Measurements from ENCODE around the gene CSNK2A1. TPM values are rescaled to one million over a fixed set of nuclear protein-coding genes. Genes with fewer than 3 reads are reported as not detected.

The CSNK2A1 gene
- total RNA-seq, 1 donor from 2014 or later = 128 TPM

DNA sequence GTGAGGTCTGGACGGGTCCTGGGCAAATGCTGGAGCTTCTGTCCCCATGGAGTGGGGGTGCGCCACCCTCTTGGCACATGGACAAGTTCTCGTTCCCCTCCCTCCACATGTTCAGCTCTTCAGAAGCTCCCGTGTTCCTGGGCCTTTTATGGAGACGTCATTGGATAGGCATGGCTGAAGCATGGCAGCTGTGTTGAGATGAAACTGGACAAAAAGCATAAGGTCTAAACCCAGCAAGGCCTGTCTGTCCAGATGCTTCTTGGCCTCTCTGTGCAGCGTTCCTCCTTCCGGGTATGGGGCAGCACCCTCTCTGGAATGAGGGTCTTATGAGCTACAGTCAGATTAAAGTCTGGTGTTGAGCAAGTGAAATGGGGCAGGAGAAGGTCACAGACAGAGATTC is 108.0 kb downstream of the CSNK2A1 start:
- Mint-ChIP-seq H3K36me3 (ENCODE audit: low read depth, unreplicated experiment) (peaks cover 44% of the 10 kb centered on the region), H3K9me3 (ENCODE audit: unreplicated experiment) (no peaks in the 10 kb centered on the region), H3K27ac (ENCODE audit: unreplicated experiment) (no peak overlapping the region), H3K4me1 (ENCODE audit: unreplicated experiment) (peaks cover 23% of the 10 kb centered on the region), H3K4me3 (ENCODE audit: unreplicated experiment) (no peak overlapping the region), H3K27me3 (ENCODE audit: unreplicated experiment) (peaks cover 10% of the 10 kb centered on the region)
- no peak for DNase-seq (ENCODE audit: low spot score)
- TF ChIP-seq, protein P1, sequence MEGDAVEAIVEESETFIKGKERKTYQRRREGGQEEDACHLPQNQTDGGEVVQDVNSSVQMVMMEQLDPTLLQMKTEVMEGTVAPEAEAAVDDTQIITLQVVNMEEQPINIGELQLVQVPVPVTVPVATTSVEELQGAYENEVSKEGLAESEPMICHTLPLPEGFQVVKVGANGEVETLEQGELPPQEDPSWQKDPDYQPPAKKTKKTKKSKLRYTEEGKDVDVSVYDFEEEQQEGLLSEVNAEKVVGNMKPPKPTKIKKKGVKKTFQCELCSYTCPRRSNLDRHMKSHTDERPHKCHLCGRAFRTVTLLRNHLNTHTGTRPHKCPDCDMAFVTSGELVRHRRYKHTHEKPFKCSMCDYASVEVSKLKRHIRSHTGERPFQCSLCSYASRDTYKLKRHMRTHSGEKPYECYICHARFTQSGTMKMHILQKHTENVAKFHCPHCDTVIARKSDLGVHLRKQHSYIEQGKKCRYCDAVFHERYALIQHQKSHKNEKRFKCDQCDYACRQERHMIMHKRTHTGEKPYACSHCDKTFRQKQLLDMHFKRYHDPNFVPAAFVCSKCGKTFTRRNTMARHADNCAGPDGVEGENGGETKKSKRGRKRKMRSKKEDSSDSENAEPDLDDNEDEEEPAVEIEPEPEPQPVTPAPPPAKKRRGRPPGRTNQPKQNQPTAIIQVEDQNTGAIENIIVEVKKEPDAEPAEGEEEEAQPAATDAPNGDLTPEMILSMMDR (IDR thresholded peaks at IDR 0.05; ENCODE audit: unreplicated experiment) = no peak

DNA sequence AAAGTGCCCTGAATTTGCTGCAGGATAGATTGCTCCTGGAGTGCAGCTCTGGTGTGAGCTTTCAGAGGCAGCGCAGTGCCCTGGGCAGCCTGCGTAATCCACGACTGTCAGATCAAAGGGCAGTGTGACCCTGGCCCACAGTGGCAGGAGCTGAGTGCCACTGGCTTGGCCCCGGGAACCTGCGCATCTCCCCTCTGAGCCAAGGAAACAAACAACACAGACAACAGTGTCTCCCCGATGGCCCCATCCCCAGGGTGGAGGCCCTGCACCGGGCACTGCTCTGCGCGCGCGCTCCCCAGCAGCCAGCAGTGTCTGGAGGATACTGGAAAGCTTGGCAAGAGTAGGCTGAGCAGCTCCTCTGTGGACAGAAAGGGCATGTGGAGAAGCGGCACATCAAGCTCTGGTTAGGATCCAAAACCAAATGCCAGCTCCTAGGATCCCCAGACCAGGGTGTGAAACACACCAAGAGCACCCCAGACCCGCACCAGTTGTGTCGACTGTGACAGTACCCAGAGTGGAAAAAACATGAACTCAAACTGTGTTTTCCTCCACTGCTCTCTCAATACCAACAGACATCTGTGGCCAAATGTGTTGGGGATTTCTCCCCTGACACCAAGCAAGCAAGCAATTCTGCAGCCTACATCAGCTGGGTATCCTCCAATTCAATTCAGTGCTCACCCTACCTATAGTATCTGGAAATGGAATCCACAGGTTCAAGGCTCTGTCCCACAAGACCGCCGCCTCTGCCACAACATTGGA is 108.8 kb downstream of the CSNK2A1 start:
- Mint-ChIP-seq H3K9me3 (ENCODE audit: unreplicated experiment) (no peaks in the 10 kb centered on the region), H3K27ac (ENCODE audit: unreplicated experiment) (no peak overlapping the region), H3K4me3 (ENCODE audit: unreplicated experiment) (no peak overlapping the region), H3K36me3 (ENCODE audit: low read depth, unreplicated experiment) (peaks cover 40% of the 10 kb centered on the region), H3K27me3 (ENCODE audit: unreplicated experiment) (peaks cover 10% of the 10 kb centered on the region), H3K4me1 (ENCODE audit: unreplicated experiment) (peaks cover 20% of the 10 kb centered on the region)
- DNase-seq (ENCODE audit: low spot score) = no peak
- TF ChIP-seq, protein P1 (IDR thresholded peaks at IDR 0.05; ENCODE audit: unreplicated experiment) = no peak

DNA sequence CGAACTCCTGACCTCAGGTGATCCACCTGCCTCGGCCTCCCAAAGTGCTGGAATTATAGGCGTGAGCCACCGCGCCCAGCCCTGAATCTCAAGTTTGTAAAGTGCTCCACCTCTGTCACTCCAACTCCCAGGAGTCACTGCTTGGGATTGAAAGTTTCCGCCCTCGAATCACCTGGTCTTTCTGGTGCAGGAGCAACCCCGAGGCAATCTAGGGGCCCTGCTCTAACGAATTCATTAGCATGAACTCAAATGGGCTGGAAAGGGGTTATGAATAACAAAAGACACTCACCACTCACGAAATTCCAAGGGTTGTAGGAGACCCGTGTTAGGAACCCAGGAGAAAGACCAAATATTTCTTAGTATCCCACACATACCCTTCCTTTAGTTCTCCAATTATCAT is 109.4 kb downstream of the CSNK2A1 start:
- H3K4me1 Mint-ChIP-seq (ENCODE audit: unreplicated experiment) = peaks cover 14% of the 10 kb centered on the region
- no peak overlapping the region for H3K27ac Mint-ChIP-seq (ENCODE audit: unreplicated experiment)
- no peak overlapping the region for H3K4me3 Mint-ChIP-seq (ENCODE audit: unreplicated experiment)
- H3K9me3 Mint-ChIP-seq (ENCODE audit: unreplicated experiment) = no peaks in the 10 kb centered on the region
- peaks cover 37% of the 10 kb centered on the region for H3K36me3 Mint-ChIP-seq (ENCODE audit: low read depth, unreplicated experiment)
- no peak for DNase-seq (ENCODE audit: low spot score)
- TF ChIP-seq, protein P1 (IDR thresholded peaks at IDR 0.05; ENCODE audit: unreplicated experiment) = no peak
- H3K27me3 Mint-ChIP-seq (ENCODE audit: unreplicated experiment) = peaks cover 8% of the 10 kb centered on the region

DNA sequence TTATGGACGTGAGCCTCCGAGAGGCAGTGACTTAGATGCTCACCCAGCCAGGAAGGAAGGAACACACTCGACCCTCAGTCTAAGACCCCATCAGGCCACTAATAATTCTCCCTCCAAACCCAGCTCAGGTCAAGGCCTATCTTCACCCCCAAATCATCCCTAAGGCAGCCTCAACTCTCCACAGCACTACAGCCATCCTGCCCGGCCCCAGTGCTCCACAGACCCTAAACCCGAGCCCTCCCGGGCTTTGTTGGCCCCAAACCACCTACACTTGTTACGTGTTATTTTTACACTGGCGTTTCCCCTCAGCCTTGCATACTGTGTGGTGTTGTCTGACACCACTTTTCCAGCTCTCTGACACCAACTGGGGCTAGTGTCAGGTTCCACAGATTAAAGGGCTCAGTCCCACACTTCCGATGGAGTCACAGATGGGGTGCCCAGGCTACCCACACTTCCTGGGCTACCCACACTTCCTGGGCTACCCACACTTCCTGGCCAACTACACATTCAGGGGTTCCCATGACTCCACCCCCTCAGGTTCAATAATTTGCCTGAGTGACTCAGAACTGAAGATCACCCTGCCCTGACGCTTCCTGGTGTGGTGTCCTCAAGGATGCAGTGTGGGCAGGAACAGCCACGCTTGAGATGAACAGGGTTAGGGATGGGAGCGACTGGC is 110.2 kb downstream of the CSNK2A1 start:
- Mint-ChIP-seq H3K4me1 (ENCODE audit: unreplicated experiment) (peaks cover 6% of the 10 kb centered on the region), H3K9me3 (ENCODE audit: unreplicated experiment) (no peaks in the 10 kb centered on the region), H3K27ac (ENCODE audit: unreplicated experiment) (peak overlapping the region; percentile 80), H3K27me3 (ENCODE audit: unreplicated experiment) (peaks cover 8% of the 10 kb centered on the region), H3K36me3 (ENCODE audit: low read depth, unreplicated experiment) (peaks cover 30% of the 10 kb centered on the region), H3K4me3 (ENCODE audit: unreplicated experiment) (peak overlapping the region; percentile 73)
- DNase-seq (ENCODE audit: low spot score) = no peak
- TF ChIP-seq, protein P1 (IDR thresholded peaks at IDR 0.05; ENCODE audit: unreplicated experiment) = no peak
